GM11168 (cell line): ENCODE data around the gene BACH2.

Source experiments
- in situ Hi-C: fragments of 300-500 bp; cut with MboI; formaldehyde crosslinking; loops from one replicate; pipeline ENCODE4 v1.12.0; 2022; ENCODE audit warnings: low sequenced_read_pairs; ENCODE audit not compliant: unreplicated experiment

BACH2 gene

GRCh38 chr6:89963391-89963790 lies 333.3 kb downstream of the BACH2 start:
- in situ Hi-C loops: no loop called here

GRCh38 chr6:89961481-89961880 lies 335.2 kb downstream of the BACH2 start:
- in situ Hi-C loops: no loop called here

GRCh38 chr6:89959883-89960282 lies 336.8 kb downstream of the BACH2 start:
- in situ Hi-C loops: no loop called here

GRCh38 chr6:89956182-89956581 lies 340.5 kb downstream of the BACH2 start:
- in situ Hi-C loops: no loop called here

DNA sequence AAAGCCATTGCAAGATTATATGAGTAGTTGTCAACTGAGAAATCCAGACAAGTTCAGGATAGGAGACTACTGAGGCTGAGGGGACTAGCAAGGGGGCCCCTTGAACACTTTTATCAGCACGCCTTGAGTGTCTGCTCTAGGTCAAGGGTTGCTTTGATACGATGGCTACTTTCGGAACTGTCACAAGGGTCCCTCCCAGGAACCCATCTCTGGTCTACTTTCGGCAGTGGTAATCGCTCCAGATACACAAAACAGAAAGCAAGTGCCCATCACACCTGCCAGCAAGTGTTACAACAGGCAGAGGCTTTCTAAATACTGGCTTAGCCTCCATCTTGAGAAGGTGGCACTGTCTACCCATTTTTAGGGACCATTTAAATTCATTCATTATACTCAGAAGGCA lies 341.3 kb downstream of the BACH2 start:
- in situ Hi-C loops: no loop called here

- in situ Hi-C loops: no loop called here
Measured at GRCh38 chr6:89954721-89955148, 341.9 kb downstream of the BACH2 start.

- in situ Hi-C loops: no loop called here
Measured at GRCh38 chr6:89952686-89953085, 344.0 kb downstream of the BACH2 start.

DNA sequence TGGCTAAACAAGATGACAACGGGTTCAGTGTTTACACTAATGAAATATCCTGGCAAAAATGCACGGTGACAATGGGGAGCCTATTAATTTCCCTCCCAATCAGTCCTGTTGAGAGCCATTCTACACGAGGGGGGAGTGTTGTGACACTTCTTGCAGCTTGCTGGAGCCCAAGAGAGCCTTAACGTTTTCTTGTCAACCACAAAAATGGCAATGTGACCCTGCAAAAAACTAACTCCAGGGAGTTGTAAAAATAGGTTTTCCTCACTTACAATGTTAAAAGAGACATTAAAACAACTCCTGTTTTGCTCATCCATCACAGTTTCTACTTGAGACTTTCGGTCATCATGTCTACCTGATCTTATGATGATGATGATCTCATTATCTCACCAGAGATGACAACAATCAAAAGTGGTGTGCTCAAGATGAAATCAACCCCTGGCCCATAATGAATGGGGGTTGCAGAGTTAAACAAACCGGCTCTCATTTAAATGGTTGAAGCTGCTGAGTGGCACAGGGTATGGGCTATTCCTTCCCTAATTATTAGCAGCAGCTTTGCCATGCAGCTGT lies 344.5 kb downstream of the BACH2 start:
- in situ Hi-C loops: no loop called here

DNA sequence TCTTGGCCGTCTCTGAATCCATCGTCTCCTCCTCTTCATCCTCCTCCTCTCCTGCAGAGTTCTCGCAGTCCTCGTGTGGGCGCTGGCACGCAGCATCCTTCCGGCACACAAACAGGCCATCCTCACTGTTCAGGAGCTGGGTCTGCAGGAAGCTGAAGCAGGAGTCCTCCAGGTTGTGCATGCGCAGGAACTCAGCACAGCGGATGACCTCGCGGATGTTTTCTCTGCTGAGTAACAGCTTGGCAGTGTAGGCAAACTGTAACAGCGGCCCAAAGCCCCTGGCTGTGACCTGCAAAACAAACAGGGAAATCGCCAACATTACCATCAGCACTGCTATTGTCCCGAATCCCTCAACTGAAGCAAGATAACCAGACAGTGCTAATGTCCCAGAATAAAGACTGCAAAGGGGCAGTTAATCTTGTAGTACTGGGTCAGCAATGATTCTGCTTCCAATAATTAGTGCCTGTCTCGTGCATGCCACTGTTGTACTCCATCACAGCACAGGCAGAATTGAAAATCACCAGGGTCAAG lies 345.0 kb downstream of the BACH2 start:
- in situ Hi-C loops: no loop called here

DNA sequence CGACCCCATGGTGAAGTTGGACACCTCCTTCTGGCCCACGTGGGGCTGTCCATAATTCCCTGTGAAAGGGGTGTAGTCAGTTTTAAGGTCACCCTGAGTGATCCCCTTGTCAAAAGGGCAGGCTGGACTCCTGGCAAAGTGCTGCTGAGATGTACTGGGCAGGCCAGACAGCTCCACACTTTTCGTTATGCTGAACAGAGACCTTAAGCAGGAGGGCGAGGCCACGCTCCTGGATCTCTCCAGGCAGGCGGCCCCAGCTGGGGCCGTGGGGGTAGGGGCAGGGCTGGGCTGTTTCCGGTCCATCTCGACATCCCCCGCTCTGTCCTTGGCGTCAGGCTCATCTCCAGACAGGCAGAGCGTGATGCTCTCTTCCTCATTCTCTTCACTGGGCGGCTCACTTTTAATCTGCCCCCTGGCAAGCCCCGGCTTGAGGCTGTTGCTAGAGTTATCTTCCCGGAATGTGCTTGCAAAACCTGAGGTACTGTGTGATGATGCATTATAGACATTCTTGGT lies 345.7 kb downstream of the BACH2 start:
- in situ Hi-C loops: no loop called here

DNA sequence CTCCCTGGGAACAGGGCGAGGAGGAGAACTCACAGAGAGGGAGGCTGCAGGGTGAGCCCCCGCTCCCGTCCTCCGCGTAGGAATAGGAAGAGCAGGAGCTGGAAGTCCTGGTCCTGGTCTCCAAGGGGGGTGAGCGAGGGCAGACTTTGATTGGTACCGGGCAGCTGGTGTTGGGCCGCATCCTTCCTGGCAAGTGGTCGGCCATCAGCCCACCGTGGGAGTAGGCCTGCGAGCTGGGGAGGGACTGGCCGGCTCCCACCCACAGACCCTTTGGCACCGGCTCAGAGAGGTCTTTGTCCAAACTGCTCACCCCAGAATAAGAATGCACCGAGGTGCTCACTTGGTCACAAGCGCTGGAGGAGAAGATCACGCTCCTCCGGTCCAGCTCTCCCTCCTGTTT lies 346.2 kb downstream of the BACH2 start:
- in situ Hi-C loops: no loop called here

GRCh38 chr6:89948876-89949275 lies 347.8 kb downstream of the BACH2 start:
- in situ Hi-C loops: loop anchor here (25.0 kb wide), 1 partner anchor 438 kb away; no protein-coding TSS in a partner anchor

DNA sequence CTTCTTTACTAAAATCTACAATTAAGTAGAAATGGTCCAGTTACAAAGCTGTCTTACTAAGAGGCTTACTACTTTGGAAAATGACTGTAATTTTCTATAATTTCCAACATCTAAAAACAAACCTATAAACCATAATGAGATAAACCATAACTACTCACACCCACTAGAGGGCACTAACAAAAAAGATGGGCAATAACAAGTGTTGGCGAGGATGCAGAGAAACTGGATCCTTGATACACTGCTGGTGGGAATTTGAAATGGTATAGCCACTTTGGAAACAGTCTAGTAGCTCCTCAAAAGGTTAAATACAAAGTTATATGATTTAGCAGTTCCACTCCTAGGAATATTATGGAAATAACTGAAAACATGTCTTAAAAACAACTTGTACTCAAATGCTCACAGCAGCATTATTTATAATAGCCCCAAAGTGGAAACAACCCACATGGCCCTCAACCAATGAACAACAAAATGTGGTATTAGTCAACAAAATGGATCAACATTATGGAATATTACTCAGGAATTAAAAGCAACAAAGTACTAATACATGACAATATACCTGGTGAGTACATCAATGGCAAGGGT lies 351.7 kb downstream of the BACH2 start:
- in situ Hi-C loops: loop anchor here (5.0 to 25.0 kb wide), 2 partner anchors 442 to 527 kb away; no protein-coding TSS in a partner anchor

DNA sequence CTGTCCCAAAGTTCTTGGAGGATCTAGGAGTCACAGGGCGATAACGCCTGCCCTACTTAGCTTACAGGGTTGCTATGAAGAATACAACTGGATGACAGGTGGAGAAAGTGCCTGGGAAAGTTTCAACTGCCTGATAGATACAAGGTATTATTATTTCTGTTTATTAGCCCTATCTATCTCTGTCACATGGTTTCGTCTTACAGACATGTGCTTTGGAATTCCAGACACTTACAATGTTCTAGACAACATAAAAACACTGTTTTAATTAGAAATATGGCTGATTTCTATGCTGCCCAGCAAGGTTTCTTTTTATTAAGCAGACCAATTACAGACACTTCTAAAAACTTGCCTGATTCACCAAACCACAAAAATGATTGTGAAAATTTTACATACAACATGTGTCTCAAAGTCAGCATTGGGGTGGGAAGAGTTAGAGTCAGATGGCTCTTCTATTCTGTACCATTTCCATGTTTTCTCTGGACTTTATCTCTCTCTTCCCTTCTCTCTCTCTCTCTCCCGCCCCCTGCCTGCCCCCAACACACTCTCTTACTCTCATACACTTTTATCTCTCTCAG lies 352.4 kb downstream of the BACH2 start:
- in situ Hi-C loops: loop anchor here (5.0 to 25.0 kb wide), 2 partner anchors 443 to 528 kb away; no protein-coding TSS in a partner anchor

DNA sequence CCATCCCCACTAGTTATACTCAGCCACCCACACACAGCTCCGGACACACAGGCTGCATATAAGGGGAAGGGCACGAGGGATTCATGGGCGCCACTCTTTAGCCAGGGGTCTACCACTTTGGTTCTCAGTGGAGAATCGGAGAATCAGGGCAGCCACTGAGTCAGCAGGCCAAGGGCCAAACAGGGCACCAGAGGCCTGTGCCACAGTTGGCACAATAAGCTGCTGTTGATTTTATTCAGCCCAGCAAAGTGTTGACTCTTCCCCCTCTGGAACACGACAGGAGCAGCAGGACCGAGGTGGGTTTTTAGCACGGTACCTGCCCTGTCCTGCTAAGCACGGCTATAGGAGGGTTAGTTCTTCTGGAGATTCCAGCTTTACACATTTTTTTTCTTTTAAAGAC lies 354.0 kb downstream of the BACH2 start:
- in situ Hi-C loops: loop anchor here (5.0 to 25.0 kb wide), 2 partner anchors 445 to 530 kb away; no protein-coding TSS in a partner anchor

- in situ Hi-C loops: loop anchor here (5.0 to 25.0 kb wide), 2 partner anchors 445 to 530 kb away; no protein-coding TSS in a partner anchor
Measured at GRCh38 chr6:89941763-89942497, 354.7 kb downstream of the BACH2 start.

- in situ Hi-C loops: loop anchor here (5.0 to 25.0 kb wide), 2 partner anchors 446 to 531 kb away; no protein-coding TSS in a partner anchor
Measured at GRCh38 chr6:89941031-89941762, 355.4 kb downstream of the BACH2 start.

GRCh38 chr6:89940225-89941027 lies 356.2 kb downstream of the BACH2 start:
- in situ Hi-C loops: loop anchor here (5.0 to 25.0 kb wide), 2 partner anchors 447 to 532 kb away; no protein-coding TSS in a partner anchor

DNA sequence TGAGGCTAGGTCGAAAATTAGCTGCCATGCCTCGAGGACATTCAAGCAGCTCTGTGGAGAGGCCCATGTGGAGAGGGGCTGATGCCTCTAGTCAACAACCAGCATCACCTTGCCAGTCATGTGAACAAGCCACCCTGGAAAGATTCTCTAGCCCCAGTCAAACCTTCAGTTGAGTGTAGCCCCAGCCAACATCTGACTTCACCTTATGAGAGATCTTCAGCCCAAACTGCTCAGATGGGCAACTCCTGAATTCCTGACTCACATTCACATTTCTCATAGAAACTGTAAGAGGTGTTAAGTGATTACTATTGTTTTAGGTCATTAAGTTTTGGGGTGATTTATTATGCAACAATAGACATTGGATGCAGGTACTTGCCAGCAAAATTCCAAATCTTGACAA lies 357.5 kb downstream of the BACH2 start:
- in situ Hi-C loops: loop anchor here (25.0 kb wide), 1 partner anchor 448 kb away; no protein-coding TSS in a partner anchor
